Stimulated activated CD8-positive, alpha-beta memory T cell treated with anti-CD3 and anti-CD28 coated beads, Interleukin-15, amount 100 ng/mL, for 4 hours (primary cell): ENCODE results near the gene ANKRD10.
"Not testable (repeated sequence)": the region's sequence is repeated elsewhere in the genome, so short reads cannot be mapped to it uniquely, and the experiment has no call there.

ENCODE experiments used
- DNase-seq, 2 donors: peaks; one replicate each; pipeline ENCODE4 v3.0.0-alpha.2; 2020; ENCODE audit warnings: low read depth in 2 of 2

ANKRD10 gene

GRCh38 chr13:110915057-110915873 lies at the start of gene ANKRD10:
TSS of gene ANKRD10 (minus strand) at chr13:110915069. CDS start at chr13:110914934, 135 bp downstream.
- peak; percentile 86 to 88 for DNase-seq

- no peak for DNase-seq
Observed at GRCh38 chr13:110964229-110965037, 49.6 kb upstream of the ANKRD10 start.

GRCh38 chr13:110963554-110963970 lies 48.7 kb upstream of the ANKRD10 start:
- no peak for DNase-seq

GRCh38 chr13:110961959-110962358 lies 47.1 kb upstream of the ANKRD10 start:
- DNase-seq, result no peak

GRCh38 chr13:110960204-110960603 lies 45.3 kb upstream of the ANKRD10 start:
- no peak for DNase-seq

GRCh38 chr13:110957931-110958330 lies 43.1 kb upstream of the ANKRD10 start:
- no peak for DNase-seq

GRCh38 chr13:110957181-110957884 lies 42.5 kb upstream of the ANKRD10 start:
- no peak for DNase-seq

GRCh38 chr13:110956216-110956615 lies 41.3 kb upstream of the ANKRD10 start:
- not testable (repeated sequence) for DNase-seq

- DNase-seq, result not testable (repeated sequence)
Observed at GRCh38 chr13:110955608-110956007, 40.7 kb upstream of the ANKRD10 start.

- DNase-seq, result not testable (repeated sequence)
Observed at GRCh38 chr13:110955072-110955503, 40.2 kb upstream of the ANKRD10 start.

GRCh38 chr13:110954533-110954920 lies 39.7 kb upstream of the ANKRD10 start:
- DNase-seq, result not testable (repeated sequence)

GRCh38 chr13:110953833-110954532 lies 39.1 kb upstream of the ANKRD10 start:
- no peak for DNase-seq

- no peak for DNase-seq
Observed at GRCh38 chr13:110953416-110953815, 38.5 kb upstream of the ANKRD10 start.

GRCh38 chr13:110952135-110952534 lies 37.3 kb upstream of the ANKRD10 start:
- DNase-seq, result not testable (repeated sequence)

GRCh38 chr13:110950819-110951570 lies 36.1 kb upstream of the ANKRD10 start:
- no peak for DNase-seq

- no peak for DNase-seq
Observed at GRCh38 chr13:110950356-110950755, 35.5 kb upstream of the ANKRD10 start.

- no peak for DNase-seq
Observed at GRCh38 chr13:110949628-110950027, 34.8 kb upstream of the ANKRD10 start.

GRCh38 chr13:110949116-110949515 lies 34.2 kb upstream of the ANKRD10 start:
- no peak for DNase-seq

GRCh38 chr13:110947338-110947737 lies 32.5 kb upstream of the ANKRD10 start:
- not testable (repeated sequence) for DNase-seq

GRCh38 chr13:110945928-110946570 lies 31.2 kb upstream of the ANKRD10 start:
- no peak for DNase-seq
